HG03135 (cell line): ENCODE measurements around the gene GATAD2B.
"Not testable (repeated sequence)": the region's sequence is repeated elsewhere in the genome, so short reads cannot be mapped to it uniquely, and the experiment has no call there.

Source experiments
- ATAC-seq: cut with Tn5 transposase; IDR thresholded peaks from one replicate; pipeline ENCODE4 v1.9.1; 2021; ENCODE audit warnings: mild to moderate bottlenecking, moderate library complexity; ENCODE audit not compliant: unreplicated experiment

GATAD2B gene

GRCh38 chr1:153783233-153784190 is 139.3 kb downstream of the GATAD2B start:
- peak; percentile 81 for ATAC-seq

GRCh38 chr1:153782648-153783047 is 140.1 kb downstream of the GATAD2B start:
- not testable (repeated sequence) for ATAC-seq

GRCh38 chr1:153780551-153780950 is 142.2 kb downstream of the GATAD2B start:
- no peak for ATAC-seq

- no peak for ATAC-seq
Observed at GRCh38 chr1:153779781-153780541, 142.8 kb downstream of the GATAD2B start.

GRCh38 chr1:153778824-153779519 is 143.8 kb downstream of the GATAD2B start:
- ATAC-seq = no peak

GRCh38 chr1:153778051-153778823 is 144.5 kb downstream of the GATAD2B start:
- ATAC-seq = no peak

GRCh38 chr1:153777648-153778047 is 145.1 kb downstream of the GATAD2B start:
- no peak for ATAC-seq

GRCh38 chr1:153776845-153777370 is 145.9 kb downstream of the GATAD2B start:
- ATAC-seq = no peak

- no peak for ATAC-seq
Observed at GRCh38 chr1:153776352-153776751, 146.4 kb downstream of the GATAD2B start.

- ATAC-seq = peak; percentile 58
Observed at GRCh38 chr1:153775458-153776327, 147.1 kb downstream of the GATAD2B start.

GRCh38 chr1:153774780-153775457 is 147.9 kb downstream of the GATAD2B start, which contains the start of gene SLC27A3:
SLC27A3 (plus strand) TSS chr1:153775407; CDS start chr1:153775498, 91 bp downstream.
- ATAC-seq = peak; percentile 19

GRCh38 chr1:153774026-153774595 is 148.7 kb downstream of the GATAD2B start:
- no peak for ATAC-seq

- ATAC-seq = no peak
Observed at GRCh38 chr1:153773096-153773921, 149.5 kb downstream of the GATAD2B start.

- no peak for ATAC-seq
Observed at GRCh38 chr1:153771841-153772593, 150.8 kb downstream of the GATAD2B start.

- ATAC-seq = no peak
Observed at GRCh38 chr1:153771261-153771660, 151.5 kb downstream of the GATAD2B start.

- no peak for ATAC-seq
Observed at GRCh38 chr1:153770797-153771196, 152.0 kb downstream of the GATAD2B start.

GRCh38 chr1:153769221-153769620 is 153.6 kb downstream of the GATAD2B start:
- no peak for ATAC-seq
